ENCODE measurements around the gene NSUN5. TPM values are rescaled to one million over a fixed set of nuclear protein-coding genes. Genes with fewer than 3 reads are reported as not detected.
"Not testable (repeated sequence)": the region's sequence is repeated elsewhere in the genome, so short reads cannot be mapped to it uniquely, and the experiment has no call there.

NSUN5 gene
- total RNA-seq, 1 donor from 2014 or later, result 39.8 TPM

DNA sequence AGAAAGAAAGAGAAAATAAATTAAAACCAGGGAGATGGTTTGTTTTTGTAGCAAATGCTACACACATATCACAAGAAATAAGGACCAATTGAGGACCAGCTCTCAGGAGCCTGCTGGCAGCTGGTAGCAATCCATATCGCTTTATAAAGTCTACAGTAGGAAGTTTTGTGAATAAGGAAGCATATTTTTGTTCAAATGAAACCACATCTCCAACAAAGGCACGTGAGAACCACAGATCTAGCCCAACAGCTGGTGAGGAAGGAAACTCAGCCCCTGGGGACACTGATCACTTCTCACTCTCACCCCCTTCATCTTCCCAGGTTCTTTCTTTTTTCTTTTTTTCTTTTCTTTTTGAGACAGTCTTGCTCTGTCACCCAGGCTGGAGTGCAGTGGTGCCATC, 46.2 kb downstream of the NSUN5 start:
- H3K4me3 ChIP-seq (ENCODE audit: low read depth, low read length); DNase-seq (ENCODE audit: low read depth): not testable (repeated sequence)

Other genes with a start within 250 kb of the NSUN5 start
- gene SPDYE9, start 222.8 kb downstream of the NSUN5 start, total RNA-seq, result not detected in 2 replicates
- not detected in 2 replicates for gene TRIM50, start 19.3 kb upstream of the NSUN5 start, total RNA-seq
- not detected in 2 replicates for gene FKBP6, start 19.3 kb upstream of the NSUN5 start, total RNA-seq
- gene FZD9, start 125.0 kb upstream of the NSUN5 start, total RNA-seq, result 1.8 and 4.0 TPM in 2 replicates
- 47.2 and 51.9 TPM in 2 replicates for gene BAZ1B, start 213.5 kb upstream of the NSUN5 start, total RNA-seq
- 53.2 and 64.2 TPM in 2 replicates for gene BCL7B, start 248.9 kb upstream of the NSUN5 start, total RNA-seq

All from epithelial cell of proximal tubule (primary cell).